ENCODE data around the gene TTC7B. TPM values are rescaled to one million over a fixed set of nuclear protein-coding genes. Genes with fewer than 3 reads are reported as not detected.

TTC7B gene
- total and polyA plus RNA-seq, 2 donors (not counting 1 experiment from before 2014, with no cell fraction given) = 0.36 to 3.2 TPM

GRCh38 chr14:90755661-90756304, 60.4 kb downstream of the TTC7B start:
- CTCF ChIA-PET = no interaction called here
- no peak overlapping the region for H3K4me3 ChIP-seq (ENCODE audit: control extremely low read depth in 1 of 5, extremely low read depth in 1 of 5, insufficient read depth in 1 of 5, low read depth in 2 of 5, low read length in 4 of 5)
- DNase-seq = peak; percentile 7

More at GRCh38 chr14:90755661-90756304, 60.4 kb downstream of the TTC7B start:
- TF ChIP-seq EZH2 (IDR thresholded peaks at IDR 0.05; ENCODE audit: borderline replicate concordance, insufficient read depth, low read depth, low read length, poor library complexity, severe bottlenecking) (no peak), CTCF (IDR thresholded peaks at IDR 0.05) (no peak)
- H4K20me1 ChIP-seq (ENCODE audit: control insufficient read depth, insufficient read depth, low read length, poor library complexity, severe bottlenecking) = no peaks in the 10 kb centered on the region
- Mint-ChIP-seq H3K4me1 (peaks cover 20% of the 10 kb centered on the region), H3K27ac (no peak overlapping the region), H3K27me3 (peaks cover 3% of the 10 kb centered on the region), H3K4me3 (no peak overlapping the region), H3K9me3 (ENCODE audit: insufficient read depth) (no peaks in the 10 kb centered on the region)
- POLR2A ChIA-PET = interaction anchor here (0.7 kb wide), 1 partner anchor 653 kb away, joined by 6 read pairs; no protein-coding TSS in a partner anchor
- no peaks in the 10 kb centered on the region for H3K79me2 ChIP-seq (ENCODE audit: control insufficient read depth, insufficient read depth, low read length)
- no peak overlapping the region for H2AFZ ChIP-seq (ENCODE audit: insufficient read depth, low read depth, low read length, poor library complexity, severe bottlenecking)
- intact Hi-C loops (cut with micrococcal nuclease) = loop anchor here (5.0 to 10.0 kb wide), 3 partner anchors 309 to 1053 kb away; partner anchors contain the start of gene RPS6KA5
- no peak overlapping the region for H3K9ac ChIP-seq (ENCODE audit: low read length)
- no peaks in the 10 kb centered on the region for H3K9me3 ChIP-seq (ENCODE audit: control extremely low read depth in 1 of 3, control insufficient read depth in 2 of 3, insufficient read depth in 1 of 3, low read length in 2 of 3)
- no peak overlapping the region for H3K4me2 ChIP-seq (replicated peaks; ENCODE audit: low read depth, low read length, poor library complexity, severe bottlenecking)
- H3K27me3 ChIP-seq (replicated peaks in 1 of 4; ENCODE audit: control extremely low read depth in 1 of 4, control insufficient read depth in 3 of 4, insufficient read depth in 4 of 4, low read length in 3 of 4) = no peaks in the 10 kb centered on the region
- WGBS (ENCODE audit: insufficient coverage) = 100% methylated on average over 1 of the region's 4 CpGs
- H3K27ac ChIP-seq (ENCODE audit: low read length in 2 of 2) = no peak overlapping the region
- H3K4me1 ChIP-seq (ENCODE audit: control insufficient read depth in 2 of 2, insufficient read depth in 2 of 2, low read length in 2 of 2) = peaks cover 22 to 29% of the 10 kb centered on the region in 2 donors
- ATAC-seq (ENCODE audit: low read depth) = no peak
- H3K36me3 ChIP-seq (replicated peaks in 1 of 2; ENCODE audit: control extremely low read depth in 1 of 2, control insufficient read depth in 1 of 2, extremely low read depth in 1 of 2, insufficient read depth in 2 of 2, low read length in 1 of 2) = no peaks in the 10 kb centered on the region
